Peyer's patch (tissue), 4 donors: ENCODE data around the gene MATK. TPM values are rescaled to one million over a fixed set of nuclear protein-coding genes. Genes with fewer than 3 reads are reported as not detected.

Experiments
- DNase-seq, 3 donors: peaks; one replicate each; pipeline ENCODE4 v3.0.0-alpha.2; 2017 to 2019
- H3K27ac ChIP-seq, 4 donors: fragments of 200-600 bp; sonication (generic); one replicate each; pipeline ENCODE4 v1.5.1; 2016 to 2019
- H3K27me3 ChIP-seq, 2 donors: fragments of 200-600 bp; sonication (generic); one replicate each; pipeline ENCODE4 v1.5.1; 2019
- H3K36me3 ChIP-seq, 3 donors: fragments of 200-600 bp; sonication (generic); one replicate each; pipeline ENCODE4 v1.5.1; 2016 to 2019
- H3K4me1 ChIP-seq, 4 donors: fragments of 200-600 bp; sonication (generic); one replicate each; pipeline ENCODE4 v1.5.1; 2016 to 2019
- H3K4me3 ChIP-seq, 4 donors: fragments of 200-600 bp; sonication (generic); 1 replicate in 3 of 4; 2 replicates in 1 of 4; pipeline ENCODE4 v1.5.1; 2016 to 2019; ENCODE audit warnings: mild to moderate bottlenecking in 1 of 4
- H3K9me3 ChIP-seq, 4 donors: fragments of 200-600 bp; sonication (generic); one replicate each; pipeline ENCODE4 v1.5.1; 2016 to 2019; ENCODE audit warnings: mild to moderate bottlenecking in 1 of 4
- CTCF ChIP-seq, 6 experiments: fragments of 450-650 bp in 4 of 6; fragments of 200-600 bp in 2 of 6; sonication (generic) in 1 of 6; IDR thresholded peaks; one replicate each; pipeline ENCODE4 v1.5.1; 2017 to 2019; ENCODE audit warnings: antibody characterized with exemption in 6 of 6, mild to moderate bottlenecking in 3 of 6, moderate library complexity in 1 of 6
- POLR2A ChIP-seq, 2 donors: fragments of 450-650 bp; IDR thresholded peaks; one replicate each; pipeline ENCODE4 v1.5.1; 2017; ENCODE audit warnings: antibody characterized with exemption in 2 of 2, mild to moderate bottlenecking in 2 of 2, moderate library complexity in 2 of 2
- total RNA-seq, 4 donors: library from RNA; depleted of rRNA; stranded (reverse); fragments of >200 nt; gene quantifications; one replicate each; pipeline ENCODE4 v1.1.0, GENCODE V29; 2016

MATK gene
- total RNA-seq, 4 donors from 2014 or later = 2.5 to 13.1 (median 5.6) TPM

DNA sequence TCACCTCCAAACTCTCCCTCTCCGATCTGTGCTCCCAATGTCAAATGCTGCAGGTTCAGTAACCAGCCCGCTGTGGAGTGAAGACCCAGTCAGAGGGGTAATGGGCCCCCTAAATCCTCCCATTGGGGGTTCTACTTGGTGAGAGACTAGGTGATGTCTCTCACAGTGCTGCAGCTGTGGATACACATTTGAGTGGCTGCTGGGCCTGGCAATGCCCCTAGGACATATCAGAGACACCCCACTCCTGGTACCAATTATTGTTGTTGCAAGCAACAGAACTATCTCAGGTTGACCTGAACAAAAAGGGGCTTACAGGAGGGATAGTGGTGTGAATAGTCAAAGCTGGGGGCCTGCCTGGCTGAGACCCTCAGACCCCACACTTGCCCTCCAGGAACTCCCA lies 4.6 kb downstream of the MATK start:
- Histone ChIP-seq H3K4me1 (peaks cover 0 to 12% (median 4%) of the 10 kb centered on the region in 4 donors), H3K4me3 (no peak overlapping the region), H3K36me3 (no peaks in the 10 kb centered on the region), H3K9me3 (peaks cover 0 to 23% (median 10%) of the 10 kb centered on the region in 4 donors), H3K27me3 (no peaks in the 10 kb centered on the region), H3K27ac (no peak overlapping the region)
- TF ChIP-seq POLR2A (IDR thresholded peaks at IDR 0.05) (no peak), CTCF (IDR thresholded peaks at IDR 0.05) (no peak)
- DNase-seq = no peak

GRCh38 chr19:3780786-3781304 lies 5.3 kb downstream of the MATK start:
- Histone ChIP-seq H3K4me1 (peaks cover 0 to 10% (median 4%) of the 10 kb centered on the region in 4 donors), H3K4me3 (no peak overlapping the region), H3K36me3 (no peaks in the 10 kb centered on the region), H3K27me3 (no peaks in the 10 kb centered on the region), H3K9me3 (peaks cover 0 to 23% (median 10%) of the 10 kb centered on the region in 4 donors), H3K27ac (no peak overlapping the region)
- TF ChIP-seq POLR2A (IDR thresholded peaks at IDR 0.05) (no peak), CTCF (IDR thresholded peaks at IDR 0.05) (no peak)
- no peak for DNase-seq

DNA sequence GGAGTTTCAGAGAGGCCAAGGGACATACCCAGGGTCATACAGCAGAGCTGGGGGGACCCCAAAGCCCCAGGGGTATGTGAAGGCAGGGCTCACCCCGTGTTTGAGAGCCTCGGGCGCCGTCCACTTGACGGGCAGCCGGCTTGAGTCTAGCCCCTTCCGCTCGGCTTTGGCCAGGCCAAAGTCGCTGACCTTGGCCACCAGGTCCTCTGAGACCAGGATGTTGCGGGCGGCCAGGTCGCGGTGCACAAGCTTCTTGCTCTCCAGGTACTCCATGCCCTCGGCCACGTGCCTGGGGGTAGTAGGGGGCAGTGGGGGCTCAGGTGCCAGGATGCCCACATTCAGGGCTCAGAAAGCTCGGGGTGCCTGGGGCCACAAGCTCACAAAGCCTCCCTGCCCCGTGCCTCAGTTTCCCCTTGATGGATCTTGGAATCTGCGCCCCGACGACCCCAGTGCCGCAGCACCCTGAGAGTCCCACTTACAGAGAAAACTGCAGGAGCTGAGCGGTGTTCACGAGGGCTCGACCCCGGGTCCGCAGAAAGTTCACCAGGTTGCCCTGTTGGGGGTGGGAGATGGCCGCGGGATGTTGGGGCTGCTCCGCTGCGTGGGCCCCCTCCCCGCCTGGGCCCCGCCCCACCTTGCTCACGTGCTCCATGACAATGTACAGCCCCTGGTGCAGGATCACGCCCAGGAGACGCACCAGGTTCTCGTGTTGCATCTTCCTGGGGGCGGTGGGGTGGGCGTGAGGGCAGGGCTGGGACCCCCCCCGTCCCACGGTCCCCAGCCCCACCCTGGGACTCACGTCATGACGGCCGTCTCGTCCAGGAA lies 7.1 kb downstream of the MATK start:
- no peaks in the 10 kb centered on the region for H3K27me3 ChIP-seq
- TF ChIP-seq CTCF (IDR thresholded peaks at IDR 0.05) = no peak
- TF ChIP-seq POLR2A (IDR thresholded peaks at IDR 0.05) = no peak
- no peak overlapping the region for H3K27ac ChIP-seq
- no peaks in the 10 kb centered on the region for H3K4me1 ChIP-seq
- peaks cover 0 to 23% (median 10%) of the 10 kb centered on the region in 4 donors for H3K9me3 ChIP-seq
- no peaks in the 10 kb centered on the region for H3K36me3 ChIP-seq
- no peak for DNase-seq
- no peak overlapping the region for H3K4me3 ChIP-seq

GRCh38 chr19:3778104-3778867 lies 7.9 kb downstream of the MATK start:
- Histone ChIP-seq H3K36me3 (no peaks in the 10 kb centered on the region), H3K27me3 (no peaks in the 10 kb centered on the region), H3K27ac (no peak overlapping the region), H3K4me3 (no peak overlapping the region), H3K4me1 (no peaks in the 10 kb centered on the region), H3K9me3 (peaks cover 0 to 23% (median 10%) of the 10 kb centered on the region in 4 donors)
- no peak for TF ChIP-seq POLR2A (IDR thresholded peaks at IDR 0.05)
- TF ChIP-seq CTCF (IDR thresholded peaks at IDR 0.05) = no peak
- no peak for DNase-seq

DNA sequence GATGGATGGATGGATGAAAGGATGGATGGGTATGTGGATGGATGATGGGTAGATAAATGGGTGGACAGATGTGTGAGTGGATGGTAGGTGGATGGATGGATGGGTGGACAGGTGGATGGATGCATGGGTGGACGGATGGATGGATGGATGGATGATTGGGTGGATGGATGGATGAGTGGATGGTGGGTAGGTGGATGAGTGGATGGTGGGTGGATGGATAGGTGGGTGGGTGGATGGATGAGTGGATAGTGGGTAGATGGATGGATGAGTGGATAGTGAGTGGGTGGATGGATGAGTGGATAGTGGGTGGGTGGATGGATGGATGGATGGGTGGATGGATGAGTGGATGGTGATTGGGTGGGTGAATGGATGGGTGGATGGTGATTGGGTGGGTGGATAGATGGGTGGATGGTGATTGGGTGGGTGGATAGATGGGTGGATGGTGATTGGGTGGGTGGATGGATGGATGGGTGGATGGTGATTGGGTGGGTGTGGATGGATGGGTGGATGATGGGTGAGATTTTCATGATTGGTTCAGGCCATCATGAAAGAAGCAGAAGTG lies 9.6 kb downstream of the MATK start:
- no peak for TF ChIP-seq POLR2A (IDR thresholded peaks at IDR 0.05)
- TF ChIP-seq CTCF (IDR thresholded peaks at IDR 0.05) = no peak
- no peak overlapping the region for H3K4me3 ChIP-seq
- H3K4me1 ChIP-seq = no peaks in the 10 kb centered on the region
- no peak for DNase-seq
- H3K27ac ChIP-seq = no peak overlapping the region
- H3K27me3 ChIP-seq = no peaks in the 10 kb centered on the region
- H3K9me3 ChIP-seq = peaks cover 0 to 7% (median 3%) of the 10 kb centered on the region in 4 donors
- H3K36me3 ChIP-seq = no peaks in the 10 kb centered on the region
